GM23338 (cell line): ENCODE data around the gene HSPA2. TPM values are rescaled to one million over a fixed set of nuclear protein-coding genes. Genes with fewer than 3 reads are reported as not detected.
A peak's percentile ranks its signal among the peaks of the same experiment; 100 is the strongest.

Experiments used
- ATAC-seq: fragments of 200-7000 bp; cut with Tn5 transposase; 3 replicates; pipeline ENCODE4 v1.9.1; 2020
- DNase-seq: peaks from one replicate; pipeline ENCODE4 v3.0.0-alpha.2; 2015; ENCODE audit warnings: low spot score
- H2AFZ ChIP-seq: fragments of 200-600 bp; sonication (generic); 2 replicates; pipeline ENCODE4 v1.8.0; 2016; ENCODE audit warnings: antibody characterized with exemption, mild to moderate bottlenecking, moderate library complexity
- H3F3A ChIP-seq: fragments of 200-600 bp; sonication (generic); replicated peaks from 2 replicates; pipeline ENCODE4 v1.8.0; 2017; ENCODE audit warnings: antibody characterized with exemption, mixed run types, low read depth
- H3K27ac ChIP-seq: fragments of 200-600 bp; sonication (generic); 2 replicates; pipeline ENCODE4 v1.6.1; 2016; ENCODE audit warnings: low read depth
- H3K27me3 ChIP-seq: fragments of 200-600 bp; sonication (generic); 2 replicates; pipeline ENCODE4 v1.8.0; 2016; ENCODE audit warnings: mild to moderate bottlenecking, mixed run types, moderate library complexity; ENCODE audit not compliant: insufficient read depth
- H3K36me3 ChIP-seq: fragments of 200-600 bp; sonication (generic); 2 replicates; pipeline ENCODE4 v1.8.0; 2016; ENCODE audit warnings: mild to moderate bottlenecking; ENCODE audit not compliant: insufficient read depth
- H3K4me1 ChIP-seq: fragments of 200-600 bp; sonication (generic); 2 replicates; pipeline ENCODE4 v1.8.0; 2016; ENCODE audit warnings: mild to moderate bottlenecking, moderate library complexity; ENCODE audit not compliant: insufficient read depth
- H3K4me2 ChIP-seq: fragments of 200-600 bp; sonication (generic); 2 replicates; pipeline ENCODE4 v1.7.1; 2017; ENCODE audit warnings: mixed run types
- H3K4me3 ChIP-seq: fragments of 200-600 bp; sonication (generic); 2 replicates; pipeline ENCODE4 v1.6.1; 2016; ENCODE audit warnings: mixed run types
- H3K79me2 ChIP-seq: fragments of 200-600 bp; sonication (generic); replicated peaks from 2 replicates; pipeline ENCODE4 v1.8.0; 2017; ENCODE audit warnings: mild to moderate bottlenecking; ENCODE audit not compliant: insufficient read depth
- H3K9me2 ChIP-seq: fragments of 200-600 bp; sonication (generic); 2 replicates; pipeline ENCODE4 v1.8.0; 2017; ENCODE audit not compliant: insufficient read depth
- H4K20me1 ChIP-seq: fragments of 200-600 bp; sonication (generic); replicated peaks from 2 replicates; pipeline ENCODE4 v1.8.0; 2017; ENCODE audit warnings: mild to moderate bottlenecking; ENCODE audit not compliant: insufficient read depth
- H3K27ac Mint-ChIP-seq: 2 replicates; pipeline ENCODE4 v1.8.0; 2020; ENCODE audit warnings: inconsistent platforms, mild to moderate bottlenecking, moderate library complexity, mixed read lengths
- H3K27me3 Mint-ChIP-seq: 3 replicates; pipeline ENCODE4 v1.8.0; 2022; ENCODE audit warnings: low read depth, mild to moderate bottlenecking, moderate library complexity, mixed read lengths, inconsistent platforms; ENCODE audit not compliant: insufficient read depth, poor library complexity
- H3K36me3 Mint-ChIP-seq: 3 replicates; pipeline ENCODE4 v1.8.0; 2021; ENCODE audit warnings: low read depth, mild to moderate bottlenecking, inconsistent platforms, moderate library complexity, mixed read lengths
- H3K4me1 Mint-ChIP-seq: 3 replicates; pipeline ENCODE4 v1.8.0; 2020; ENCODE audit warnings: mild to moderate bottlenecking, inconsistent platforms, mixed read lengths
- H3K4me3 Mint-ChIP-seq: 3 replicates; pipeline ENCODE4 v1.8.0; 2021; ENCODE audit warnings: moderate library complexity, mild to moderate bottlenecking, inconsistent platforms, mixed read lengths
- H3K9me3 Mint-ChIP-seq: 3 replicates; pipeline ENCODE4 v1.8.0; 2020; ENCODE audit warnings: moderate library complexity, mild to moderate bottlenecking, inconsistent platforms, mixed read lengths
- CREB1 ChIP-seq: fragments of 250-450 bp; sonication (Bioruptor Pico); IDR thresholded peaks from 2 replicates; pipeline ENCODE4 v1.5.0; 2020; ENCODE audit warnings: low read depth, mild to moderate bottlenecking, moderate library complexity
- EZH2phosphoT487 ChIP-seq: fragments of 200-600 bp; sonication (generic); IDR thresholded peaks from one replicate; pipeline ENCODE4 v1.8.1; 2018; ENCODE audit warnings: antibody characterized with exemption; ENCODE audit not compliant: unreplicated experiment
- POLR2AphosphoS5 ChIP-seq: IDR thresholded peaks from 2 replicates; pipeline ENCODE4 v1.6.1; 2016; ENCODE audit warnings: antibody characterized with exemption, low read depth
- REST ChIP-seq: IDR thresholded peaks from one replicate; pipeline ENCODE4 v1.6.1; 2018; ENCODE audit warnings: antibody characterized with exemption; ENCODE audit not compliant: unreplicated experiment
- ZNF114 ChIP-seq: fragments of 250-450 bp; sonication (Bioruptor Pico); IDR thresholded peaks from 2 replicates; pipeline ENCODE4 v1.5.0; 2020; ENCODE audit warnings: mild to moderate bottlenecking, moderate library complexity
- ZNF331 ChIP-seq: fragments of 250-450 bp; sonication (Bioruptor Pico); IDR thresholded peaks from 2 replicates; pipeline ENCODE4 v1.5.0; 2020; ENCODE audit warnings: low read depth, mild to moderate bottlenecking, moderate library complexity
- polyA plus RNA-seq: library from polyadenylated mRNA; unstranded; fragments of >200 nt; fragmentation: Nextera tagmentation; extraction: Ambion mirVana; gene quantifications from 2 replicates; pipeline ENCODE4 v1.2.1, GENCODE V29; 2016
- total RNA-seq: library from RNA; depleted of rRNA; stranded (reverse); fragments of >200 nt; shearing (Covaris generic); gene quantifications from 2 replicates; pipeline ENCODE4 v1.2.3, GENCODE V29; 2014
- TF ChIP-seq, protein P1 (sequence below), 2 experiments: fragments of 200-600 bp in 1 of 2; sonication (generic) in 1 of 2; conservative IDR thresholded peaks; 2 replicates each; pipeline versions ENCODE4 v1.5.1 to v1.6.1; 2016 to 2017; ENCODE audit warnings: antibody characterized with exemption in 2 of 2, low read depth in 2 of 2, mild to moderate bottlenecking in 2 of 2, moderate library complexity in 1 of 2
- TF ChIP-seq, protein P2 (sequence below): IDR thresholded peaks from 2 replicates; pipeline ENCODE4 v1.6.1; 2016; ENCODE audit warnings: antibody characterized with exemption

HSPA2 gene
- total and polyA plus RNA-seq, 2 experiments from 2014 or later: 88.5 to 130 TPM

DNA sequence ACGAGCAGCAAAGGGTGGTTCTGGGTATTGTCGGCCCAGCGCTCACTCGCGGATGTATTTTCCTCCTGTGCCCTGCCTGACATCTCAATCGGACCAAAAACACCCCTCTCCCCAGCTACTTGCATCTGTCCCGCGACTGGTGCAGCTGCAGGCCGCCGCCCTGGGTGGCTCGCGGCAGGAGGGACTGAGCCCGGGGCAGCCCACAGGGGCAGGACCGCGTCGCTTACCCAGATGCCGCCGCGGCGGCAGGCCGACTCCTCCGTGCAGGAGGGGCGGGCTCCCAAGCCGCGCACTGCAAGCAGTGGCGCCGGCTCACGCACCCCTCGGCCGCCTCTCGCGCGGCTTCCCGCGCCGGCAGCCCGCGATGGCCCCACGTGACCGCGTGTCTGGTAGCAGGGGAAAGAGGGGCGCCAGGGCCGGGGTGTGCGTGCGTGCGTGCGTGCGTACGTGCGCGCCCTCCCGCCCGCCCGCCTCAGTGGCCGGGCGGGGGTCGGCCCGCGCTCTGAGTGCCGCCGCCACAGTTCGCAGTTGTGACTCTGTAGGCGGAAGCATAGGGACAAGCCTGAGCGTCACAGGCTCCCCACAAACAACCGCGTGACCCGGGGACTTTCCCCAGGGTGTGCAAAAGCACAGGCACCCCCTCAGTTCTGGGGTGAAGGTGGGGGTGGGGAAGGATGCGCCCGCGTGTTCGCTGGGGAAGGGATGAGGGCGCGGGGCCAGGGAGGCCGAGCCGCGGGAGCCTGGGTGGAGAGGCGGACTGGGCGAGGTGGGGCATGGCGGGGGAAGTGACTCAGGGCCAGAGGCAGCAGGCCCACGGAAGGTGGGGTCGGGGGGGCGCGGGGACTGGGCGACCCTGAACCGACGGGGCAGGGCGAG is 36.9 kb upstream of the HSPA2 start, which contains the start of gene ZBTB25:
Gene ZBTB25, minus strand, starts transcription at position 405 of the 876 bp plus-strand sequence. CDS start 13,305 bp downstream, outside the sequence.
- DNase-seq: peak; percentile 95
- H3K4me2 ChIP-seq: peak within 1 kb of the TSS; percentile 86
- peak within 1 kb of the TSS; percentile 97 for H2AFZ ChIP-seq
- H4K20me1 ChIP-seq: 0 out of 2 replicates have a peak, but pooled peaks cover 7% of the 10 kb centered on the region
- peak; percentile 69 for ATAC-seq
- peak within 1 kb of the TSS; percentile 100 for H3K27ac Mint-ChIP-seq
- no peaks in the 10 kb centered on the region for H3K9me3 Mint-ChIP-seq
- peaks cover 14% of the 10 kb centered on the region for H3K36me3 Mint-ChIP-seq
- H3K27me3 Mint-ChIP-seq: peaks cover 11% of the 10 kb centered on the region
- H3K27me3 ChIP-seq: no peaks in the 10 kb centered on the region
- peaks cover 8% of the 10 kb centered on the region; the same call in 1 of the 2 replicates for H3F3A ChIP-seq
- H3K4me3 ChIP-seq: peak within 1 kb of the TSS; percentile 76
- no peaks in the 10 kb centered on the region for H3K9me2 ChIP-seq
- peak within 1 kb of the TSS; percentile 94 for H3K4me3 Mint-ChIP-seq
- H3K79me2 ChIP-seq: peaks cover 77% of the 10 kb centered on the region
- peaks cover 44% of the 10 kb centered on the region for H3K4me1 Mint-ChIP-seq
- peaks cover 40% of the 10 kb centered on the region for H3K4me1 ChIP-seq
- no peak for TF ChIP-seq ZNF114
- TF ChIP-seq, protein P1, sequence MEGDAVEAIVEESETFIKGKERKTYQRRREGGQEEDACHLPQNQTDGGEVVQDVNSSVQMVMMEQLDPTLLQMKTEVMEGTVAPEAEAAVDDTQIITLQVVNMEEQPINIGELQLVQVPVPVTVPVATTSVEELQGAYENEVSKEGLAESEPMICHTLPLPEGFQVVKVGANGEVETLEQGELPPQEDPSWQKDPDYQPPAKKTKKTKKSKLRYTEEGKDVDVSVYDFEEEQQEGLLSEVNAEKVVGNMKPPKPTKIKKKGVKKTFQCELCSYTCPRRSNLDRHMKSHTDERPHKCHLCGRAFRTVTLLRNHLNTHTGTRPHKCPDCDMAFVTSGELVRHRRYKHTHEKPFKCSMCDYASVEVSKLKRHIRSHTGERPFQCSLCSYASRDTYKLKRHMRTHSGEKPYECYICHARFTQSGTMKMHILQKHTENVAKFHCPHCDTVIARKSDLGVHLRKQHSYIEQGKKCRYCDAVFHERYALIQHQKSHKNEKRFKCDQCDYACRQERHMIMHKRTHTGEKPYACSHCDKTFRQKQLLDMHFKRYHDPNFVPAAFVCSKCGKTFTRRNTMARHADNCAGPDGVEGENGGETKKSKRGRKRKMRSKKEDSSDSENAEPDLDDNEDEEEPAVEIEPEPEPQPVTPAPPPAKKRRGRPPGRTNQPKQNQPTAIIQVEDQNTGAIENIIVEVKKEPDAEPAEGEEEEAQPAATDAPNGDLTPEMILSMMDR (conservative IDR thresholded peaks at IDR 0.05; ENCODE audit: low read depth in 2 of 2): no peak
- peak; percentile 74 for TF ChIP-seq POLR2AphosphoS5
- TF ChIP-seq EZH2phosphoT487: no peak
- peak within 1 kb of the TSS; percentile 100 for H3K27ac ChIP-seq
- no peaks in the 10 kb centered on the region for H3K36me3 ChIP-seq

- Histone ChIP-seq H4K20me1 (peaks cover 7% of the 10 kb centered on the region; the same call in 1 of the 2 replicates), H3K27ac (peak within 1 kb of the TSS; percentile 100), H3K79me2 (peaks cover 77% of the 10 kb centered on the region), H3K9me2 (no peaks in the 10 kb centered on the region), H3K4me1 (peaks cover 48% of the 10 kb centered on the region), H3K4me2 (peak within 1 kb of the TSS; percentile 86), H3F3A (peaks cover 10% of the 10 kb centered on the region; the same call in 1 of the 2 replicates), H2AFZ (no peak within 1 kb of the TSS; the same call in 1 of the 2 replicates), H3K36me3 (no peaks in the 10 kb centered on the region), H3K27me3 (no peaks in the 10 kb centered on the region), H3K4me3 (peak within 1 kb of the TSS; percentile 76)
- peaks cover 51% of the 10 kb centered on the region for H3K4me1 Mint-ChIP-seq
- peak within 1 kb of the TSS; percentile 100 for H3K27ac Mint-ChIP-seq
- peaks cover 9% of the 10 kb centered on the region; the same call in 2 of the 3 replicates for H3K36me3 Mint-ChIP-seq
- H3K27me3 Mint-ChIP-seq: peaks cover 11% of the 10 kb centered on the region
- peak; percentile 81 for DNase-seq
- no peaks in the 10 kb centered on the region for H3K9me3 Mint-ChIP-seq
- ATAC-seq: peak; percentile 66
- H3K4me3 Mint-ChIP-seq: peak within 1 kb of the TSS; percentile 94
- TF ChIP-seq ZNF114 (no peak), REST (no peak), CREB1 (peak; percentile 63), ZNF331 (CRISPR knock-in tag) (no peak), POLR2AphosphoS5 (peak; percentile 66)
- TF ChIP-seq, protein P2, sequence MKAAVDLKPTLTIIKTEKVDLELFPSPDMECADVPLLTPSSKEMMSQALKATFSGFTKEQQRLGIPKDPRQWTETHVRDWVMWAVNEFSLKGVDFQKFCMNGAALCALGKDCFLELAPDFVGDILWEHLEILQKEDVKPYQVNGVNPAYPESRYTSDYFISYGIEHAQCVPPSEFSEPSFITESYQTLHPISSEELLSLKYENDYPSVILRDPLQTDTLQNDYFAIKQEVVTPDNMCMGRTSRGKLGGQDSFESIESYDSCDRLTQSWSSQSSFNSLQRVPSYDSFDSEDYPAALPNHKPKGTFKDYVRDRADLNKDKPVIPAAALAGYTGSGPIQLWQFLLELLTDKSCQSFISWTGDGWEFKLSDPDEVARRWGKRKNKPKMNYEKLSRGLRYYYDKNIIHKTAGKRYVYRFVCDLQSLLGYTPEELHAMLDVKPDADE: no peak
These were observed 36.1 kb upstream of the HSPA2 start, which contains the start of gene ZBTB1 for GRCh38 chr14:64504310-64504896. Gene ZBTB1 (plus strand): TSS chr14:64504770. CDS start chr14:64521505, 16,735 bp downstream.
